T-helper 2 cell (primary cell): ENCODE measurements around the gene S100PBP.
"Not testable (repeated sequence)": the region's sequence is repeated elsewhere in the genome, so short reads cannot be mapped to it uniquely, and the experiment has no call there.

Source experiments
- DNase-seq, 5 experiments: peaks; one replicate each; pipeline versions ENCODE4 v3.0.0 to v3.0.0-alpha.2; 2012 to 2022

Gene S100PBP

GRCh38 chr1:32786856-32787255 lies 30.6 kb upstream of the S100PBP start:
- DNase-seq = peak in 1 of 5 experiments; percentile 42

- not testable (repeated sequence) for DNase-seq
Observed at GRCh38 chr1:32789356-32789755, 28.1 kb upstream of the S100PBP start.

GRCh38 chr1:32791881-32792280 lies 25.6 kb upstream of the S100PBP start:
- no peak for DNase-seq

GRCh38 chr1:32795763-32796162 lies 21.7 kb upstream of the S100PBP start:
- not testable (repeated sequence) for DNase-seq

DNA sequence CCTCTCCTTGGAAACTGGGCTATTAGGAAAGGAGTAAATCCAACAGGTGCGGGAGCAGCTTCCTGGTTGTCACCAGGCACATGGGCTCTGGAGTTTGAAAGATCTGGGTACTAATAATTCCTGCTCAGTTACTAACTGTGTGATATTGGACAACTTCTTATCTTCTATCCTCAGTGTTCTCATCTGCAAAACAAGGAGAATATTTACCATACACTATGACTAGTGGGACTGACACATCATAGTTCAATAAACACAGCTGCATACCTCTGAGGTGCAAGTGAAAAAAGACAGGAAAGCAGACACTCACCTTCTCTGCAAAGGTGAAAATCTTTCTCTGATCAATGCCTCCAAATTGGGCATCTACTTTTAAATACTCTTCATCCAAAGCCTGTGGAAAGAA lies 20.0 kb upstream of the S100PBP start:
- no peak for DNase-seq

DNA sequence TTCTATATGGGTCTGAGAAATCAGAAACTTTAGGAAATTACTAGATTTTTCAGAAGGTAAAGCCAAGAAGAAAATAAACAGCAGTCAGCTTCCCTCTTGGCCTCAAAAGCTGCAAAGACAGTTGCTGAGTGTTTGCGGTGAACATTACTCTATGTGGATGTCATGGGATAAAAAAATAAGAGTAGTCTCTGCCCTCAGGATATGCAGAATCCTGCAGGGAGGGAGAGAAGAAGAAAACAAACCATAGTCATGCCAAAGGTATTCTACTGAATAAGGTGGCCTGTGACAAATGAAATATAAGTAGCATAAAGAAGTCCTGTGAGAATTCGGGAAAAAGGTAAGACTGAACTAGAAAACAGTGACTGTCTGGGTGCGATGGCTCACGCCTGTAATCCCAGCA lies 19.3 kb upstream of the S100PBP start:
- no peak for DNase-seq

GRCh38 chr1:32798679-32799416 lies 18.6 kb upstream of the S100PBP start:
- DNase-seq = peak in 2 of 5 experiments; percentile 78 to 87

DNA sequence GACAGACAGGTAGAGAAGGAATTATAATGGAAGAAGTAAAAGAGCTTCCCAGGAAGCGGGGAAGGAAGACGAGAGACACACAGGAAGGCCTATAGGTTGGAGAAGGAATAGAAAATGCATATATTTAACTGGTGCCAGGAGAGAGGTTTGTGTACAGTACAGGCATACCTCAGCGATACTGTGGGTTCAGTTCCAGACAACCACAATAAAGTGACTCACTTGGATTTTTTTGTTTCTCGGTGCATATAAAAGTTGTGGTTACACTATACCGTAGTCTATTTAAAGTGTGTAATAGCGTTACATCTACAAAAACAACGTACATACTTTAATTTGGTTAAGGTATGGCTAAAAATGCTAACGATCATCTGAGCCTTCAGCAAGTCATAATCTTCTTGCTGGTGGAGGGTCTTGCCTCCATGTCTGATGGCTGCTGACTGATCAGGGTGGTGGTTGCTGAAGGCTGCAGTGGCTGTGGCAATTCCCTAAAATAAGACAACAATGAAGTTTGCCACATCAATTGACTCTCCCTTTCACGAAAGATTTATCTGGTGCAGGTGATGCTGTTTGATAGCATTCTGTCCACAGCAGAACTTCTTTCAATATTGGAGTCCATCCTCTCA lies 16.2 kb upstream of the S100PBP start:
- peak in 2 of 5 experiments; percentile 76 to 84 for DNase-seq

GRCh38 chr1:32804460-32804859 lies 13.0 kb upstream of the S100PBP start:
- not testable (repeated sequence) for DNase-seq

GRCh38 chr1:32806290-32806689 lies 11.2 kb upstream of the S100PBP start:
- DNase-seq = no peak

GRCh38 chr1:32806910-32807523 lies 10.4 kb upstream of the S100PBP start:
- no peak for DNase-seq

GRCh38 chr1:32808580-32808979 lies 8.9 kb upstream of the S100PBP start:
- no peak for DNase-seq

DNA sequence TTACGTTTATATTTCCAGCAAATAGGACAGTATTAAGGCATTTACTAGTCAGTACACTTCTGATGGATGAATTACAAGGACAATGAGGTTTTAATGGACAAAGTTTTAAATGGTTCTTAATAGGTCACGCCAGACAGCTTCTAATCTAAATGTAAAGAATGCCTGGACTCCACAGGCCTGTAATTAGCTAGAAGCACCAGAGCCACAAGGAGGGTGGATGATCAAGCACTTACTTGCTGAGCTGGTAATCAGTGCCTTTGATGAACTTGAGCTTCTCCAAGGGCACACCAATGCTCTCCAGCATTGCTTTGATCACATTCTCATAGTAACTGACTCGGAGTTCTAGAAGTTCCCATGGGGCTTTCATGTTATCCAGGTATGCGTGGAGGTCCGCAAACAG lies 7.1 kb upstream of the S100PBP start:
- no peak for DNase-seq

GRCh38 chr1:32811265-32811664 lies 6.2 kb upstream of the S100PBP start:
- DNase-seq = no peak

GRCh38 chr1:32811917-32812316 lies 5.5 kb upstream of the S100PBP start:
- DNase-seq = no peak

GRCh38 chr1:32813941-32814739 lies 3.3 kb upstream of the S100PBP start:
- no peak for DNase-seq

DNA sequence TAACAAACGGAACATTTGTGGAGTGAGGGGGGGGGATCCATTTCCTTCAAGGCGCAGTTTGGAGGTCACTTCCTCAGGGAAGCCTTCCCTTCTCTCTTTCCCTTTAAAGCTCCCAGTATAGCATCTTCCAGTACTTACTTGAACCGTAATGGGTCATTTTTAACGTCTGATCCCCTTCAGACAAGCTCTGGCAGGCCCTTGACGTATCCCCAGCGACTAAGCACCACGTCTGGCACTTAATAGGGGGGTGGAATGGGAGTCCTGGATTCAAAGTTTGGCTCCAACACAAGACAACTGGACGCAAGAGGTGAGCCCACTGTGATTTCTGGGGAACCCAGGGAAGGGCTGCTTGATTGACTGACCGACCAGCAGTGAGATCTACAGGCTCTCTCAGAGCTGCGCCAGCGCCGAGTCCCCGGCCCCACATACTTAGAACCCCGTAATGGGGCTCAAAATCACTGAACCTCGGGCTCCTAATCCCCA lies 736 bp upstream of the S100PBP start:
- no peak for DNase-seq

- DNase-seq = peak in 3 of 5 experiments; percentile 13 to 65 (median 14)
Observed at GRCh38 chr1:32817815-32818786, 648 bp downstream of the S100PBP start.

DNA sequence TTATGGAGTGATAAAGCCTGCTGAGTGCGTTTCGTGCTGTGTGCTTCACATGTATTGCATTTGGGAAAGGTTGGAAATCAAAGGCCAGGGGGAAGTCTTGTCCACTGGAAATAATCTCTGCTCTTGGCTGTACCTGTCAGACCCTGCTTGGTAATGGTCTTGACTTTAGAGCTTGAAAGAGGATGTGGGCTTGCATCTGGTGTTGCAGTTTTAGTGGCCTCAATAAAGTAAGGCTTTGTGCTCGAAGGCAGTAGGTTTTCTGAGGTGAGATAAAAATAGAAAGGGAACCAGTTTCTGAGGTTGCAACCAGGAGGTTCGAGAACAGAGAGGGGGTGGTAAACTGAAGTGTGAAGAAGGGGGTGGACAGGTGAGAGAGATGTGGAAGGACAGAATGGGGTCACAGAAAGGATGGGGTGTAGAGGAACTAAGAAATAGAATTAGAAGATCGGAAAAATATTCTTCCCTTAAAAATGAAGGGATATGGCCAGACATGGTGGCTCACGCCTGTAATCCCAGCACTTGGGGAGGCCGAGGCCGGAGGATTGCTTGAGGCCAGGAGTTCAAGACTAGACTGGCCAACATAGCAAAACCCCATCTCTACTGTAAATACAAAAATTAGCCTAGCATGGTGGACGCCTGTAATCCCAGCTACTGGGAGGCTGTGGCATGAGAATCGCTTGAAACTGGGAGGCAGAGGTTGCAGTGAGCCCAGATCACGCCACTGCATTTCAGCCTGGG lies 1.5 kb downstream of the S100PBP start:
- peak in 2 of 5 experiments; percentile 61 to 88 for DNase-seq

- no peak for DNase-seq
Observed at GRCh38 chr1:32825181-32825580, 7.7 kb downstream of the S100PBP start.

DNA sequence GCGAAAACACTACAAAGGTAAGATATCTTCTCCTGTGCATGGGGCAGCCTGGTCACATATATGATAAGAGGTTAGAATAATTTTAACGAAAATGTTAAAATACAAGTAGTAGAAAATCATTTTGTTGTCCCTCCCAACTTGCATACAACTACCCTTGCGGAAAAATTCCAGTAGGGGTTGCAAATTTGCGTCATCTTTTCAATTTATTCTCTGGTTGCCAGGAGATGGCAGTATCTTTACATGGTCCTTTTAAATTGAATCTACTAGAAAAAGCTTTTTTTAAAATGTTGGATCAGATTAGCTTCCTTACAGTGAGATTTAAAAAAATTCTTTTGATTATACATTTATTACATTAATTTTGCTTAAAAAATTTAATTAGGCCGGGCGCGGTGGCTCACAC lies 10.9 kb downstream of the S100PBP start:
- no peak for DNase-seq
